Measurements from ENCODE around the gene STK4.
"Not testable (repeated sequence)": the region's sequence is repeated elsewhere in the genome, so short reads cannot be mapped to it uniquely, and the experiment has no call there.

STK4 gene

GRCh38 chr20:44990425-44990824, 24.1 kb downstream of the STK4 start:
- peak; percentile 74 for DNase-seq

- no peak for DNase-seq
These were observed 24.6 kb downstream of the STK4 start for GRCh38 chr20:44990957-44991356.

- DNase-seq: peak; percentile 5
These were observed 27.0 kb downstream of the STK4 start for GRCh38 chr20:44993343-44993742.

- DNase-seq: no peak
These were observed 30.9 kb downstream of the STK4 start for GRCh38 chr20:44997171-44997570.

- DNase-seq: no peak
These were observed 31.4 kb downstream of the STK4 start for GRCh38 chr20:44997668-44998067.

- DNase-seq: no peak
These were observed 42.3 kb downstream of the STK4 start for GRCh38 chr20:45008521-45009049.

GRCh38 chr20:45010399-45010828, 44.1 kb downstream of the STK4 start:
- DNase-seq: no peak

- DNase-seq: peak; percentile 32
These were observed 44.8 kb downstream of the STK4 start for GRCh38 chr20:45011108-45011526.

GRCh38 chr20:45012682-45013302, 46.5 kb downstream of the STK4 start:
- no peak for DNase-seq

GRCh38 chr20:45014131-45014530, 47.8 kb downstream of the STK4 start:
- peak; percentile 21 for DNase-seq

GRCh38 chr20:45014671-45015415, 48.5 kb downstream of the STK4 start:
- no peak for DNase-seq

- no peak for DNase-seq
These were observed 49.9 kb downstream of the STK4 start for GRCh38 chr20:45016089-45016671.

- DNase-seq: no peak
These were observed 51.0 kb downstream of the STK4 start for GRCh38 chr20:45017281-45017680.

- no peak for DNase-seq
These were observed 51.5 kb downstream of the STK4 start for GRCh38 chr20:45017857-45018256.

- DNase-seq: no peak
These were observed 52.9 kb downstream of the STK4 start for GRCh38 chr20:45019027-45019761.

- no peak for DNase-seq
These were observed 53.4 kb downstream of the STK4 start for GRCh38 chr20:45019762-45020123.

- peak; percentile 18 for DNase-seq
These were observed 54.0 kb downstream of the STK4 start for GRCh38 chr20:45020236-45020886.

- DNase-seq: no peak
These were observed 55.3 kb downstream of the STK4 start for GRCh38 chr20:45021631-45022030.

GRCh38 chr20:45023140-45023539, 56.8 kb downstream of the STK4 start:
- not testable (repeated sequence) for DNase-seq

GRCh38 chr20:45028424-45029136, 62.3 kb downstream of the STK4 start:
- DNase-seq: no peak

- no peak for DNase-seq
These were observed 63.6 kb downstream of the STK4 start for GRCh38 chr20:45029884-45030283.

- no peak for DNase-seq
These were observed 66.0 kb downstream of the STK4 start for GRCh38 chr20:45032276-45032675.

All from MV-4-11 (cell line).